ENCODE measurements around the gene PLEKHG2. TPM values are rescaled to one million over a fixed set of nuclear protein-coding genes. Genes with fewer than 3 reads are reported as not detected.

Gene PLEKHG2
- total and polyA plus RNA-seq, 2 donors from 2014 or later: 8.5 to 29.7 TPM

DNA sequence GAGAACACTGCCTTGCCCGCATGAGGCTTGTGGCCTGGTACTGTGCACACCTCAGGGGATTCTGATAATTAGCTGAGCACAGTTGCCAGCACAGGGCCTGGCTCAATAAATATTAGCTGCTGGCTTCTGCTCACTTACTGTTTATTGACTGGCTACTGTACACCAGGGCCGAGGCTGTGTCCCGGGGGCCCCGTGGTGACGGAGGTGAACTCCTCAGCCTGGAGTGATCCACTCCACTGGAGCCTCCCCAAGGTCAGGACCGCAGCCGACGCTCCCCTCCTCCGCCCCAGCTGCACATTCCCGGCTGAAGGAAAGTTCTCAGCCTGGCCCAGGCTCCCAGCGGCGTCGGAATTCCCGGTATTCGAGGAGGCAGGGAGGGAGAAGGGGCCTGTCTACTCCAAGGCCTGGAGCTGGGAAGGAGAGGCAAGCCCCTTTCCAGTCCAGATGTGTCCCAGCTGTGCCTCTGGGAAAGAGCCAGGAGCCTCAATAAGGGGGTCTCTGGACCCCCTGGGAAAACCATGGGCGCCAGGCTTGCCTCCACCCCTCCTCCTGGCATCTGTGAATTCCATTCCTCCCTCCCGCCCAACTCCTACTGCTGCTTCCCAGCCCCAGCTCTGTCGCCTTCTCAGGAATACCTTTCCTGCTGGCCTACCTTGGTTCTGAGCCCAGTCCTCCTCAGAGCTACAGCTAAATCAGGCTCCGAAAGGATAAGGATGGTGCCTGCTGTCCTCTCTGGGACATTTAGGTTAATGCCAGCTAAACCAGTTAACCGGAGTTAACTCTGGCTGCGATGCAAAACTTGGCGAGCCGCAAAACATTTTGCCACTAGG lies 16.0 kb downstream of the PLEKHG2 start:
- intact Hi-C loops (cut with DNase I): no loop called here
- FAIRE-seq: no peak
- Histone ChIP-seq H3K4me3 (ENCODE audit: low read length in 3 of 3) (peak overlapping the region in 1 of 3 donors; percentile 39), H3K9me3 (ENCODE audit: control insufficient read depth in 2 of 3, insufficient read depth in 1 of 3, low read length in 3 of 3) (no peaks in the 10 kb centered on the region), H3K27ac (ENCODE audit: low read depth in 2 of 2, low read length in 2 of 2) (peak overlapping the region; percentile 53 to 65), H3K27me3 (ENCODE audit: control insufficient read depth, insufficient read depth, low read length) (no peaks in the 10 kb centered on the region), H3K9ac (ENCODE audit: low read length in 3 of 3) (no peak overlapping the region), H3K4me1 (ENCODE audit: control insufficient read depth in 2 of 3, insufficient read depth in 2 of 3, low read depth in 1 of 3, low read length in 3 of 3) (peaks cover 0 to 5% (median 3%) of the 10 kb centered on the region in 3 donors), H3K36me3 (ENCODE audit: control insufficient read depth in 2 of 3, insufficient read depth in 3 of 3, low read length in 3 of 3) (peaks cover 3 to 12% (median 5%) of the 10 kb centered on the region in 3 donors)
- DNase-seq: peak; percentile 92 to 98 (median 93)
- TF ChIP-seq, protein P1, sequence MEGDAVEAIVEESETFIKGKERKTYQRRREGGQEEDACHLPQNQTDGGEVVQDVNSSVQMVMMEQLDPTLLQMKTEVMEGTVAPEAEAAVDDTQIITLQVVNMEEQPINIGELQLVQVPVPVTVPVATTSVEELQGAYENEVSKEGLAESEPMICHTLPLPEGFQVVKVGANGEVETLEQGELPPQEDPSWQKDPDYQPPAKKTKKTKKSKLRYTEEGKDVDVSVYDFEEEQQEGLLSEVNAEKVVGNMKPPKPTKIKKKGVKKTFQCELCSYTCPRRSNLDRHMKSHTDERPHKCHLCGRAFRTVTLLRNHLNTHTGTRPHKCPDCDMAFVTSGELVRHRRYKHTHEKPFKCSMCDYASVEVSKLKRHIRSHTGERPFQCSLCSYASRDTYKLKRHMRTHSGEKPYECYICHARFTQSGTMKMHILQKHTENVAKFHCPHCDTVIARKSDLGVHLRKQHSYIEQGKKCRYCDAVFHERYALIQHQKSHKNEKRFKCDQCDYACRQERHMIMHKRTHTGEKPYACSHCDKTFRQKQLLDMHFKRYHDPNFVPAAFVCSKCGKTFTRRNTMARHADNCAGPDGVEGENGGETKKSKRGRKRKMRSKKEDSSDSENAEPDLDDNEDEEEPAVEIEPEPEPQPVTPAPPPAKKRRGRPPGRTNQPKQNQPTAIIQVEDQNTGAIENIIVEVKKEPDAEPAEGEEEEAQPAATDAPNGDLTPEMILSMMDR (IDR thresholded peaks at IDR 0.05; ENCODE audit: borderline replicate concordance, extremely low read depth, insufficient read depth): no peak

DNA sequence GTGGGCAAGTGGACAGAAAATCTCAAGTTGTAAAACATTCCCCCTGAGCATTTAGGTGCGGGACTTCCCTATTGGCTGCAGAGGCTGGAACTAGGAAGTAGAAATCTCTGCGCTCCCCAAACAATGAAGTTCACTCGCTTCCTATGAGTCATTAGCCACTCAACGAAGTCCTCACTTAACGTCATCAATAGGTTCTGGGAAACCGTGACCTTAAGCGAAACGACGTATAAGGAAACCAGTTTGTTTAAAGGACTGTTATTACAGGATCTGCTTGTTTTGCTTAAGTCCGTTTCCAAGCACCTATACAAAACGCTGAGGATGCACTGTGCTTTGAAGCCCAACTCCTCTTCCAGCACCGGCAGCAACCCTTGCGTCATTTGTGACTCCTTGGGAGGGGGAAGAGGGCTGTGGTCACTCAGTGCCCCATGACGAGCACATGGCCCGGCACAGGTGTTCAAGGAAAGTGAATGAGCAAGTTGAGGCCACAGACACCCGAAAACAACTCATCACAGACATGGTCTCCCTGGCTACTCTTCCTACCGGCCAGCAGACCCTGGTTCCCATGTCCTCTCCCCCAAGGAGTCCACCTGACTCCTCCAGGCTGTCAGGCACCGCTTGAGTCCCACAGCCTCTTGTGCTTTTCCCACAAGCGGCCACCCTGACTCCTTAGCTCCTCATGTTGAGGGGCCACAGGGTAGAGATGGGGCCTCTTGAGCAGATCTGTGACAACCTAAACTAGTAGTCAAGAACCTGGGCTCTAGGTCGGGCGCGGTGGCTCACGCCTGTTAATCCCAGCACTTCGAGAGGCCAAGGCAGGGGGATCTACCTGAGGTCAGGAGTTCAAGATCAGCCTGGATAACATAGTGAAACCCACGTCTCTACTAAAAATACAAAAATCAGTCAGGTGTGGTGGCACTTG lies 18.5 kb downstream of the PLEKHG2 start:
- H3K27ac ChIP-seq (ENCODE audit: low read depth in 2 of 2, low read length in 2 of 2): peak overlapping the region in 1 of 2 donors; percentile 8
- FAIRE-seq: no peak
- peaks cover 0 to 15% (median 11%) of the 10 kb centered on the region in 3 donors for H3K4me1 ChIP-seq (ENCODE audit: control insufficient read depth in 2 of 3, insufficient read depth in 2 of 3, low read depth in 1 of 3, low read length in 3 of 3)
- H3K9ac ChIP-seq (ENCODE audit: low read length in 3 of 3): no peak overlapping the region
- no peak overlapping the region for H3K4me3 ChIP-seq (ENCODE audit: low read length in 3 of 3)
- no peaks in the 10 kb centered on the region for H3K27me3 ChIP-seq (ENCODE audit: control insufficient read depth, insufficient read depth, low read length)
- H3K9me3 ChIP-seq (ENCODE audit: control insufficient read depth in 2 of 3, insufficient read depth in 1 of 3, low read length in 3 of 3): no peaks in the 10 kb centered on the region
- DNase-seq: no peak
- intact Hi-C loops (cut with DNase I): no loop called here
- TF ChIP-seq, protein P1 (IDR thresholded peaks at IDR 0.05; ENCODE audit: borderline replicate concordance, extremely low read depth, insufficient read depth): no peak
- peaks cover 7 to 24% (median 9%) of the 10 kb centered on the region in 3 donors for H3K36me3 ChIP-seq (ENCODE audit: control insufficient read depth in 2 of 3, insufficient read depth in 3 of 3, low read length in 3 of 3)

DNA sequence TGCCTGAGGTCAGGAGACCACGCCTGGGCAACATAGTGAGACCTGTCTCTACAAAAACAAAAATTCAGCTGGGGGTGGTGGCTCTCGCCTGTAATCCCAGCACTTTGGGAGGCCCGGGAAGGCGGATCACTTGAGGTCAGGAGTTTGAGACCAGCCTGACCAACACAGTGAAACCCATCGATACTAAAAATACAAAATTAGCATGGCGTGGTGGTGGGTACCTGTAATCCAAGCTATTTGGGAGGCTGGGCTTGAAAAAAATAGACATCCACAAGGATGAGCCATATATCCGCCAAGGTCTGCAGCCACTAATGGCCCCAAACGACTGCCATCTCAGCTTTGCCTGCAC lies 20.2 kb downstream of the PLEKHG2 start:
- DNase-seq (no peak), FAIRE-seq (no peak)
- Histone ChIP-seq H3K27ac (ENCODE audit: low read depth in 2 of 2, low read length in 2 of 2) (no peak overlapping the region), H3K9ac (ENCODE audit: low read length in 3 of 3) (no peak overlapping the region), H3K9me3 (ENCODE audit: control insufficient read depth in 2 of 3, insufficient read depth in 1 of 3, low read length in 3 of 3) (no peaks in the 10 kb centered on the region), H3K4me1 (ENCODE audit: control insufficient read depth in 2 of 3, insufficient read depth in 2 of 3, low read depth in 1 of 3, low read length in 3 of 3) (peaks cover 0 to 21% (median 16%) of the 10 kb centered on the region in 3 donors), H3K36me3 (ENCODE audit: control insufficient read depth in 2 of 3, insufficient read depth in 3 of 3, low read length in 3 of 3) (peaks cover 7 to 24% (median 9%) of the 10 kb centered on the region in 3 donors), H3K27me3 (ENCODE audit: control insufficient read depth, insufficient read depth, low read length) (no peaks in the 10 kb centered on the region), H3K4me3 (ENCODE audit: low read length in 3 of 3) (no peak overlapping the region)
- TF ChIP-seq, protein P1 (IDR thresholded peaks at IDR 0.05; ENCODE audit: borderline replicate concordance, extremely low read depth, insufficient read depth): no peak
- intact Hi-C loops (cut with DNase I): no loop called here

All from kidney (tissue), 14 donors.